SK-N-SH (cell line): ENCODE measurements around the gene LRRC36. TPM values are rescaled to one million over a fixed set of nuclear protein-coding genes. Genes with fewer than 3 reads are reported as not detected.
A peak's percentile ranks its signal among the peaks of the same experiment; 100 is the strongest.

ENCODE experiments used
- CTCF ChIA-PET: fragments of 300-600, 350-600 bp; formaldehyde crosslinking; extraction: SDS; loops from one replicate; lab custom pipeline; 2021; lab: Yijun Ruan, JAX
- POLR2A ChIA-PET: fragments of 350-600 bp; sonication (Branson Sonifier 250); formaldehyde crosslinking; extraction: SDS; loops from one replicate; lab custom pipeline; 2020; ENCODE audit warnings: antibody characterized with exemption, inconsistent platforms; lab: Yijun Ruan, JAX
- DNase-seq: peaks from one replicate; pipeline ENCODE4 v3.0.0; 2012
- H2AFZ ChIP-seq: fragments of 200-600 bp; sonication (generic); 2 replicates; pipeline ENCODE4 v1.8.1; 2016; ENCODE audit warnings: antibody characterized with exemption, mild to moderate bottlenecking, low read depth
- H3F3A ChIP-seq: fragments of 200-600 bp; sonication (generic); replicated peaks from 2 replicates; pipeline ENCODE3; 2016; ENCODE audit warnings: antibody characterized with exemption, mild to moderate bottlenecking; ENCODE audit not compliant: insufficient read depth
- H3K27ac ChIP-seq, 2 experiments: fragments of 200-500 bp in 1 of 2; fragments of 200-600 bp in 1 of 2; sonication (Bioruptor generic) in 1 of 2; sonication (generic), shearing (Covaris generic) in 1 of 2; 2 replicates each; pipeline versions ENCODE4 v1.5.1 to v1.6.1; 2014 to 2016; ENCODE audit warnings: low read depth in 2 of 2, inconsistent platforms in 1 of 2, low read length in 1 of 2, mild to moderate bottlenecking in 1 of 2, mixed read lengths in 1 of 2
- H3K27me3 ChIP-seq: fragments of 200-600 bp; sonication (generic), shearing (Covaris generic); 2 replicates; pipeline ENCODE4 v1.6.1; 2016; ENCODE audit warnings: mixed run types; ENCODE audit not compliant: insufficient read depth
- H3K36me3 ChIP-seq, 2 experiments: fragments of 200-500 bp in 1 of 2; fragments of 200-600 bp in 1 of 2; sonication (Bioruptor generic) in 1 of 2; sonication (generic) in 1 of 2; replicated peaks in 1 of 2; 2 replicates each; pipeline versions ENCODE3 to v1.5.1; 2014 to 2016; ENCODE audit warnings: low read length in 1 of 2, mild to moderate bottlenecking in 1 of 2; ENCODE audit not compliant: insufficient read depth in 2 of 2, control insufficient read depth in 1 of 2
- H3K4me1 ChIP-seq, 2 experiments: fragments of 200-500 bp in 1 of 2; fragments of 200-600 bp in 1 of 2; sonication (Bioruptor generic) in 1 of 2; sonication (generic), shearing (Covaris generic) in 1 of 2; 2 replicates each; pipeline versions ENCODE4 v1.5.1 to v1.6.1; 2014 to 2016; ENCODE audit warnings: low read depth in 1 of 2, low read length in 1 of 2, mixed run types in 1 of 2; ENCODE audit not compliant: insufficient read depth in 2 of 2, control insufficient read depth in 1 of 2
- H3K4me2 ChIP-seq: fragments of 200-600 bp; sonication (generic), shearing (Covaris generic); 2 replicates; pipeline ENCODE4 v1.6.1; 2017; ENCODE audit warnings: mixed run types
- H3K4me3 ChIP-seq, 2 experiments: fragments of 200-500 bp in 1 of 2; fragments of 200-600 bp in 1 of 2; sonication (Bioruptor generic) in 1 of 2; sonication (generic), shearing (Covaris generic) in 1 of 2; 2 replicates each; pipeline versions ENCODE4 v1.5.1 to v1.8.1; 2014 to 2016; ENCODE audit warnings: low read depth in 2 of 2, inconsistent platforms in 1 of 2, low read length in 1 of 2, mild to moderate bottlenecking in 1 of 2, mixed read lengths in 1 of 2, moderate library complexity in 1 of 2
- H3K79me2 ChIP-seq: fragments of 200-600 bp; sonication (generic); 2 replicates; pipeline ENCODE4 v1.8.1; 2017; ENCODE audit warnings: mild to moderate bottlenecking; ENCODE audit not compliant: insufficient read depth
- H3K9ac ChIP-seq: fragments of 200-600 bp; sonication (generic); 2 replicates; pipeline ENCODE4 v1.6.1; 2017; ENCODE audit warnings: mixed run types
- H3K9me2 ChIP-seq: fragments of 200-600 bp; sonication (generic); 2 replicates; pipeline ENCODE4 v1.6.1; 2017; ENCODE audit warnings: mixed run types
- H3K9me3 ChIP-seq: fragments of 200-600 bp; sonication (generic); 2 replicates; pipeline ENCODE4 v1.6.1; 2017; ENCODE audit warnings: mixed run types, mild to moderate bottlenecking, moderate library complexity
- H4K20me1 ChIP-seq: fragments of 200-600 bp; sonication (generic); 2 replicates; pipeline ENCODE4 v1.6.1; 2017; ENCODE audit warnings: mild to moderate bottlenecking, mixed run types; ENCODE audit not compliant: insufficient read depth
- ELF1 ChIP-seq: IDR thresholded peaks from 2 replicates; pipeline ENCODE4 v1.4.0; 2012
- EP300 ChIP-seq, 2 experiments: IDR thresholded peaks; 2 replicates each; pipeline versions ENCODE4 v1.4.0 to v1.6.1; 2012; ENCODE audit warnings: borderline replicate concordance in 1 of 2, low read depth in 1 of 2, low read length in 1 of 2
- EZH2phosphoT487 ChIP-seq: fragments of 200-600 bp; sonication (generic); IDR thresholded peaks from 2 replicates; pipeline ENCODE4 v1.6.1; 2017; ENCODE audit warnings: low read depth, mixed run types, mild to moderate bottlenecking, antibody characterized with exemption, moderate library complexity, borderline replicate concordance
- FOSL2 ChIP-seq: IDR thresholded peaks from 2 replicates; pipeline ENCODE4 v1.4.0; 2012; ENCODE audit warnings: low read depth, mild to moderate bottlenecking, moderate library complexity, borderline replicate concordance
- FOXJ3 ChIP-seq: sonication (generic); formaldehyde crosslinking; IDR thresholded peaks from 2 replicates; pipeline ENCODE4 v1.5.1; 2020; ENCODE audit warnings: mild to moderate bottlenecking, missing genetic modification reagents
- FOXM1 ChIP-seq: IDR thresholded peaks from 2 replicates; pipeline ENCODE4 v1.4.0; 2012; ENCODE audit warnings: low read depth, mild to moderate bottlenecking
- MEF2A ChIP-seq: IDR thresholded peaks from 2 replicates; pipeline ENCODE4 v1.4.0; 2012; ENCODE audit warnings: low read depth, borderline replicate concordance
- NFIC ChIP-seq: IDR thresholded peaks from 2 replicates; pipeline ENCODE4 v1.4.0; 2012; ENCODE audit warnings: borderline replicate concordance
- NRF1 ChIP-seq: IDR thresholded peaks from 2 replicates; pipeline ENCODE4 v1.6.1; 2012; ENCODE audit warnings: low read depth, mild to moderate bottlenecking, low read length
- POLR2AphosphoS5 ChIP-seq: IDR thresholded peaks from 2 replicates; pipeline ENCODE4 v1.6.1; 2012; ENCODE audit warnings: low read depth, low read length
- RCOR1 ChIP-seq: fragments of 150-350 bp; IDR thresholded peaks from 2 replicates; pipeline ENCODE4 v1.6.1; 2017; ENCODE audit warnings: antibody characterized with exemption, low read length
- SIN3A ChIP-seq: IDR thresholded peaks from 2 replicates; pipeline ENCODE4 v1.6.1; 2012; ENCODE audit warnings: low read depth, mild to moderate bottlenecking, low read length, moderate library complexity, borderline replicate concordance
- SMC3 ChIP-seq: IDR thresholded peaks from 2 replicates; pipeline ENCODE4 v1.6.1; 2012; ENCODE audit warnings: low read depth, low read length, improper control_type of control experiment
- TAF1 ChIP-seq: IDR thresholded peaks from 2 replicates; pipeline ENCODE4 v1.6.1; 2012; ENCODE audit warnings: low read depth, mild to moderate bottlenecking, low read length, moderate library complexity, borderline replicate concordance
- TEAD4 ChIP-seq: IDR thresholded peaks from 2 replicates; pipeline ENCODE4 v1.4.0; 2012; ENCODE audit warnings: mild to moderate bottlenecking, borderline replicate concordance; ENCODE audit not compliant: insufficient read depth
- USF1 ChIP-seq: IDR thresholded peaks from 2 replicates; pipeline ENCODE4 v1.4.0; 2012; ENCODE audit warnings: low read depth, borderline replicate concordance
- YY1 ChIP-seq: IDR thresholded peaks from 2 replicates; pipeline ENCODE4 v1.4.0; 2012; ENCODE audit warnings: low read depth, mild to moderate bottlenecking
- WGBS: methylation state at CpG from one replicate; pipeline ENCODE4 v1.1.6; 2017; ENCODE audit warnings: low lambda C conversion rate; 5-methylcytosine and 5-hydroxymethylcytosine counted together
- polyA plus RNA-seq, 3 experiments: library from polyadenylated mRNA; depleted of rRNA; stranded (reverse); fragments of >200 nt; gene quantifications; 2 replicates each; pipeline ENCODE4 v1.2.3, GENCODE V29; 2012
- TF ChIP-seq, protein P1 (sequence below): fragments of 150-350 bp; IDR thresholded peaks from 2 replicates; pipeline ENCODE4 v1.6.1; 2016; ENCODE audit warnings: mild to moderate bottlenecking, low read depth, low read length
- TF ChIP-seq, protein P2 (sequence below): IDR thresholded peaks from 2 replicates; pipeline ENCODE4 v1.4.0; 2012; ENCODE audit warnings: low read depth, borderline replicate concordance
- TF ChIP-seq, protein P3 (sequence below): fragments of 150-350 bp; IDR thresholded peaks from 2 replicates; pipeline ENCODE4 v1.6.1; 2017; ENCODE audit warnings: antibody characterized with exemption, low read length, low read depth, borderline replicate concordance

The LRRC36 gene
- polyA plus RNA-seq, 1 of the 3 experiments (the other 2 are of a cell fraction): 0.92 TPM

DNA sequence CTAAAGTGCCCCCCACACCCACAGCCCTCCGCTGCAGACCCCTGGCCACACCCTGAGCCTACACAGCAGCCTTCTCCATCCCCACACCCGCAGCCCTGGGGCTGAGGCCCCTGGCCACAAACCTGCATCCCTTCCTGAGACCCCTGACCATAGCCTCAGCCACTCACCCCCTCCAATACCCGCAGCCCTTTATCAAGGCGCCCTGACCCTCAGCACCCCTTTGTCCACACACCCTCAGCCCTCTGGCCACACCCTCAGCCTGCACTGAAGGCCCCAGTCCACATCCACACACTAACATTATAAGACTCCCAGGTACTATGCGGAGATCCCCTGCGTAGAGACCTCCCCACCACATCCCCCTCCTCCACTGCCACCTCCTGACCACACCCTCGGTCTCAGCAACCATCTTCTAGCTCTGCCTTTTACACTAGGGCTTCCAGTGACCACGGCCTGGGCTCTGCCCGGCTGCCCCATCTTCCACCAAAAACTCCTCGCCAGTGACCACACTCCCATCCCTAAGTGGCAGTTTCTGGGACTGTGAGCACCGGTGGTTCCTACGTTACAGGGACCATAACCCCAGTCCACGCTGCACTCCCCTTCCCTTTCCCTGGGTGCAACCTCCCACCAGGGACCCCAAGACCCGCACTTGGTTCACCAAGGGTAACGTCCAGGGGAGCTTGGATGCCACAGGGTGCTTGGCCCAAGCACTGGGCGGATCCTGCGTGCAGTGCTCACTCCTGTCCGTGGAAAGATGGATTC lies 65.9 kb downstream of the LRRC36 start:
- no peaks in the 10 kb centered on the region for H3K27me3 ChIP-seq
- peak overlapping the region; percentile 55 to 59 for H3K4me3 ChIP-seq
- POLR2A ChIA-PET: interaction anchor here (0.7 kb wide), 1 partner anchor 786 kb away, joined by 4 read pairs; no protein-coding TSS in a partner anchor
- no peaks in the 10 kb centered on the region for H3K36me3 ChIP-seq
- H3K9ac ChIP-seq: peak overlapping the region; percentile 70
- TF ChIP-seq EP300 (IDR thresholded peaks at IDR 0.05; ENCODE audit: borderline replicate concordance in 1 of 2, low read depth in 1 of 2, low read length in 1 of 2) (no peak), EZH2phosphoT487 (no peak), TAF1 (no peak), NRF1 (no peak), SIN3A (no peak)
- TF ChIP-seq, protein P1, sequence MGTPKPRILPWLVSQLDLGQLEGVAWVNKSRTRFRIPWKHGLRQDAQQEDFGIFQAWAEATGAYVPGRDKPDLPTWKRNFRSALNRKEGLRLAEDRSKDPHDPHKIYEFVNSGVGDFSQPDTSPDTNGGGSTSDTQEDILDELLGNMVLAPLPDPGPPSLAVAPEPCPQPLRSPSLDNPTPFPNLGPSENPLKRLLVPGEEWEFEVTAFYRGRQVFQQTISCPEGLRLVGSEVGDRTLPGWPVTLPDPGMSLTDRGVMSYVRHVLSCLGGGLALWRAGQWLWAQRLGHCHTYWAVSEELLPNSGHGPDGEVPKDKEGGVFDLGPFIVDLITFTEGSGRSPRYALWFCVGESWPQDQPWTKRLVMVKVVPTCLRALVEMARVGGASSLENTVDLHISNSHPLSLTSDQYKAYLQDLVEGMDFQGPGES: no peak
- peak overlapping the region; percentile 28 to 56; a peak in 2 of 4 replicates for H3K27ac ChIP-seq
- H3K4me1 ChIP-seq: peaks cover 10 to 53% of the 10 kb centered on the region in 2 experiments; a peak in 2 of 4 replicates
- H3K4me2 ChIP-seq: peak overlapping the region; percentile 89
- H3K9me2 ChIP-seq: no peaks in the 10 kb centered on the region
- H3F3A ChIP-seq: peaks cover 5% of the 10 kb centered on the region
- no peaks in the 10 kb centered on the region for H3K79me2 ChIP-seq
- 90% methylated on average over 18 of the region's 18 CpGs for WGBS
- CTCF ChIA-PET: interaction anchor here (0.6 to 2.2 kb wide), 17 partner anchors 9 to 120 kb away, joined by 3 to 15 read pairs (median 5); partner anchors contain the start of genes KCTD19, LRRC36 and ZDHHC1
- H4K20me1 ChIP-seq: no peaks in the 10 kb centered on the region
- H2AFZ ChIP-seq: peak overlapping the region; percentile 69; the same call in 1 of the 2 replicates
- H3K9me3 ChIP-seq: no peaks in the 10 kb centered on the region
- DNase-seq: no peak

DNA sequence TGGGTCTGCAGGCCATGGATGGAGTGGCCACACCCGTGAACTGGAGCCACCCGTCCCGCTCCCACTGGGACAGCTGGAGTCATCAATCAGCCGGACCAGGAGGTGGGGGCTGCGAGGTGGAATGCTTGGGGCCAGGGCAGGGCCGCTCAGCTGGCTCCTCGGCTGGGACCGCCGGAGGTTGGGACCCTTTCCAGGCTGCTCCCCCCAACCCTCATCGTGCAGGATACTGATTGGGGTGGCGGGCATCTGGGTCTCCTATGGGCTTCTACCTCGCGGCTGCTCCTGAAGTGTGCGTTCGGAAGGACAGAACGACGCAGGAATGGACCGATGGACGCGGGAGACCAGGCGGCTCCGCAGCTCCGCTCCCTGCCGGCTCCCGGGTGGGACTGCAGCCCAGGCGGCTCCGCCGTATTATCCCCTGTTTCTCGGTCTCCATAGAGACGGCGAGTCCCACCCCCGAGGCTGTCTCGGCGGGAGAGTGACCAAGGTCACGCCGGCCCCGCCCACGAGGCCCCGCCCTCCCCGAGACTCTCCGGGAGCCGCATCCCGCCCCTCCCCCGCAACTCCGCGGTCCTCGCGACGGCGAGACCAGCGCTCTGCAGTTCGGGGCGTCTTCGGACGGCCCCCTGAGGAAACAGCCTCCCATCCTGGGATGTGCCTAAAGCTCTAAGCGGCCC lies 66.6 kb downstream of the LRRC36 start, which contains the start of gene TPPP3:
TPPP3 (minus strand) TSS at position 388 of the 677 bp plus-strand sequence. CDS start 2,387 bp downstream, outside the sequence.
- H3K27ac ChIP-seq: peak within 1 kb of the TSS; percentile 64 to 65; a peak in 3 of 4 replicates
- CTCF ChIA-PET: interaction anchor here (0.6 to 2.2 kb wide), 20 partner anchors 9 to 133 kb away, joined by 3 to 15 read pairs (median 4); partner anchors contain the start of genes KCTD19, LRRC36 and ZDHHC1
- WGBS: 10% methylated on average over 30 of the region's 56 CpGs
- no peaks in the 10 kb centered on the region for H3K36me3 ChIP-seq
- H3K9me2 ChIP-seq: no peaks in the 10 kb centered on the region
- H3K79me2 ChIP-seq: no peaks in the 10 kb centered on the region
- peak; percentile 98 for DNase-seq
- H3K4me3 ChIP-seq: peak within 1 kb of the TSS; percentile 55 to 59
- H3K9ac ChIP-seq: peak within 1 kb of the TSS; percentile 70
- H3F3A ChIP-seq: peaks cover 5% of the 10 kb centered on the region
- peak within 1 kb of the TSS; percentile 89 for H3K4me2 ChIP-seq
- POLR2A ChIA-PET: interaction anchor here (0.7 kb wide), 1 partner anchor 785 kb away, joined by 4 read pairs; no protein-coding TSS in a partner anchor
- H3K4me1 ChIP-seq: peaks cover 10 to 50% of the 10 kb centered on the region in 2 experiments; a peak in 2 of 4 replicates
- no peaks in the 10 kb centered on the region for H3K9me3 ChIP-seq
- no peaks in the 10 kb centered on the region for H3K27me3 ChIP-seq
- H4K20me1 ChIP-seq: no peaks in the 10 kb centered on the region
- peak within 1 kb of the TSS; percentile 85; the same call in 1 of the 2 replicates for H2AFZ ChIP-seq
- TF ChIP-seq TEAD4 (no peak), POLR2AphosphoS5 (peak; percentile 41; the same call in 1 of the 2 replicates), SMC3 (peak; percentile 51), FOXM1 (no peak), TAF1 (0 out of 2 replicates have a peak, but pooled peaks have one; percentile 37), ELF1 (no peak), YY1 (no peak), NFIC (no peak), FOSL2 (no peak), USF1 (no peak), FOXJ3 (CRISPR knock-in tag) (no peak), MEF2A (no peak), RCOR1 (no peak)
- TF ChIP-seq, protein P2, sequence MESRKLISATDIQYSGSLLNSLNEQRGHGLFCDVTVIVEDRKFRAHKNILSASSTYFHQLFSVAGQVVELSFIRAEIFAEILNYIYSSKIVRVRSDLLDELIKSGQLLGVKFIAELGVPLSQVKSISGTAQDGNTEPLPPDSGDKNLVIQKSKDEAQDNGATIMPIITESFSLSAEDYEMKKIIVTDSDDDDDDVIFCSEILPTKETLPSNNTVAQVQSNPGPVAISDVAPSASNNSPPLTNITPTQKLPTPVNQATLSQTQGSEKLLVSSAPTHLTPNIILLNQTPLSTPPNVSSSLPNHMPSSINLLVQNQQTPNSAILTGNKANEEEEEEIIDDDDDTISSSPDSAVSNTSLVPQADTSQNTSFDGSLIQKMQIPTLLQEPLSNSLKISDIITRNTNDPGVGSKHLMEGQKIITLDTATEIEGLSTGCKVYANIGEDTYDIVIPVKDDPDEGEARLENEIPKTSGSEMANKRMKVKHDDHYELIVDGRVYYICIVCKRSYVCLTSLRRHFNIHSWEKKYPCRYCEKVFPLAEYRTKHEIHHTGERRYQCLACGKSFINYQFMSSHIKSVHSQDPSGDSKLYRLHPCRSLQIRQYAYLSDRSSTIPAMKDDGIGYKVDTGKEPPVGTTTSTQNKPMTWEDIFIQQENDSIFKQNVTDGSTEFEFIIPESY: no peak
- TF ChIP-seq, protein P3, sequence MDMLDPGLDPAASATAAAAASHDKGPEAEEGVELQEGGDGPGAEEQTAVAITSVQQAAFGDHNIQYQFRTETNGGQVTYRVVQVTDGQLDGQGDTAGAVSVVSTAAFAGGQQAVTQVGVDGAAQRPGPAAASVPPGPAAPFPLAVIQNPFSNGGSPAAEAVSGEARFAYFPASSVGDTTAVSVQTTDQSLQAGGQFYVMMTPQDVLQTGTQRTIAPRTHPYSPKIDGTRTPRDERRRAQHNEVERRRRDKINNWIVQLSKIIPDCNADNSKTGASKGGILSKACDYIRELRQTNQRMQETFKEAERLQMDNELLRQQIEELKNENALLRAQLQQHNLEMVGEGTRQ: no peak
